Adipocyte (in vitro differentiated cells): ENCODE measurements around the gene SLC25A1.

ENCODE experiments used
- DNase-seq: peaks from one replicate; pipeline ENCODE4 v3.0.0-alpha.2; 2015; ENCODE audit warnings: low read depth
- H3K27me3 ChIP-seq: replicated peaks from 2 replicates; pipeline ENCODE4 v1.7.0; 2013; ENCODE audit warnings: mild to moderate bottlenecking, low read length, moderate library complexity; ENCODE audit not compliant: control insufficient read depth, insufficient read depth
- H3K36me3 ChIP-seq: 2 replicates; pipeline ENCODE4 v1.7.0; 2013; ENCODE audit warnings: low read length, mild to moderate bottlenecking, moderate library complexity; ENCODE audit not compliant: control insufficient read depth, insufficient read depth, severe bottlenecking
- H3K4me1 ChIP-seq: 2 replicates; pipeline ENCODE4 v1.7.0; 2013; ENCODE audit warnings: mild to moderate bottlenecking, low read length, moderate library complexity; ENCODE audit not compliant: control insufficient read depth, insufficient read depth
- H3K4me3 ChIP-seq: 2 replicates; pipeline ENCODE4 v1.7.0; 2013; ENCODE audit warnings: mild to moderate bottlenecking, low read length, moderate library complexity
- H3K9ac ChIP-seq: 2 replicates; pipeline ENCODE4 v1.7.0; 2013; ENCODE audit warnings: mild to moderate bottlenecking, low read length, moderate library complexity
- H3K9me3 ChIP-seq: 2 replicates; pipeline ENCODE4 v1.7.0; 2013; ENCODE audit warnings: mild to moderate bottlenecking, low read length, moderate library complexity; ENCODE audit not compliant: control insufficient read depth

The SLC25A1 gene

DNA sequence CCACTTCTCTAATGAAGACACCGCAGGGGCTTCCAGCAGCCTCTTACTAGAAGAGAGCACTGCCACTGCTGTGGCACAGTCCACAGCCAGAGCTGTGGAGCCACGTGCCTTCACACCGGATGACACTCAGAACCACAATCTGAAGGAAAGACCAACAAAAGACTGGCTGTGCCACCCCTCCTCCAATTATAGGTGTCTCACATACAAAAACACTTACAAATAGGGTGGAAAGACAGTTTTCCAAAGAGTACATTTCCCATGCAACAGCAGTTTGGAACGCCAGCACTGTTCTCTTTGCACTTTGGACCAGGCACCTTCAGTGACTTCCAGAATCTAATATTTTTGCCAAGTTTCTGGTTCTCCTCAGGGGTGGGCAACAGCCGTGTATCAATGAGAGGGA is 38.0 kb upstream of the SLC25A1 start:
- peaks cover 13% of the 10 kb centered on the region for H3K4me1 ChIP-seq
- H3K27me3 ChIP-seq, result no peaks in the 10 kb centered on the region
- DNase-seq, result no peak
- no peaks in the 10 kb centered on the region for H3K9me3 ChIP-seq
- no peak overlapping the region for H3K4me3 ChIP-seq
- peaks cover 55% of the 10 kb centered on the region for H3K36me3 ChIP-seq
- no peak overlapping the region for H3K9ac ChIP-seq

DNA sequence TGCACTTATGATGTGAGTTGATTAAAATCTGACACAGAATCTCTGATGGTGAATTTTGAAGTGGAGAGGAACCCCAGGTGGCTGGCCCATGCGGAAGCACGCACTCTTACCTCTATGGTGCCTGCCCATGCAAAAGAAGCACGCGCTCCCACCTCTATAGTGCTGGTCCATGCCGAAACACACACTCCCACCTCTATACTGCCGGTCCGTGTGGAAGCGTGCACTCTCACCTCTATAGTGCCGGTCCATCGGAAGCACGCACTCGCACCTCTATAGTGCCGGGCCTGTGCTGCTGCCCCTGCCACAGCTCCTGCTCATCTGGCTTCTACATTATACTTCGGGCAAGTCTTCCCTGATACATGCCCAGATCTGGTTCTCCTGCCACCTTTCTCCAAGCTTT is 36.8 kb upstream of the SLC25A1 start:
- Histone ChIP-seq H3K9ac (no peak overlapping the region), H3K27me3 (no peaks in the 10 kb centered on the region), H3K4me1 (peaks cover 13% of the 10 kb centered on the region), H3K9me3 (peaks cover 2% of the 10 kb centered on the region), H3K36me3 (peaks cover 52% of the 10 kb centered on the region), H3K4me3 (no peak overlapping the region)
- no peak for DNase-seq

- H3K4me3 ChIP-seq, result no peak overlapping the region
- DNase-seq, result no peak
- H3K4me1 ChIP-seq, result peaks cover 13% of the 10 kb centered on the region
- H3K36me3 ChIP-seq, result peaks cover 55% of the 10 kb centered on the region
- H3K9me3 ChIP-seq, result peaks cover 2% of the 10 kb centered on the region
- H3K27me3 ChIP-seq, result no peaks in the 10 kb centered on the region
- H3K9ac ChIP-seq, result no peak overlapping the region
Measured at GRCh38 chr22:19214078-19214473, 35.5 kb upstream of the SLC25A1 start.

- peaks cover 60% of the 10 kb centered on the region for H3K36me3 ChIP-seq
- peaks cover 9% of the 10 kb centered on the region for H3K4me1 ChIP-seq
- H3K4me3 ChIP-seq, result no peak overlapping the region
- H3K27me3 ChIP-seq, result no peaks in the 10 kb centered on the region
- no peak overlapping the region for H3K9ac ChIP-seq
- DNase-seq, result no peak
- peaks cover 2% of the 10 kb centered on the region for H3K9me3 ChIP-seq
Measured at GRCh38 chr22:19213442-19214077, 35.0 kb upstream of the SLC25A1 start.

GRCh38 chr22:19213001-19213400 is 34.5 kb upstream of the SLC25A1 start:
- Histone ChIP-seq H3K27me3 (no peaks in the 10 kb centered on the region), H3K36me3 (peaks cover 65% of the 10 kb centered on the region), H3K9ac (no peak overlapping the region), H3K9me3 (peaks cover 2% of the 10 kb centered on the region), H3K4me1 (peaks cover 3% of the 10 kb centered on the region), H3K4me3 (no peak overlapping the region)
- no peak for DNase-seq

- Histone ChIP-seq H3K9me3 (peaks cover 2% of the 10 kb centered on the region), H3K9ac (no peak overlapping the region), H3K4me3 (no peak overlapping the region), H3K27me3 (no peaks in the 10 kb centered on the region), H3K36me3 (peaks cover 71% of the 10 kb centered on the region), H3K4me1 (no peaks in the 10 kb centered on the region)
- DNase-seq, result no peak
Measured at GRCh38 chr22:19212302-19212870, 33.9 kb upstream of the SLC25A1 start.

DNA sequence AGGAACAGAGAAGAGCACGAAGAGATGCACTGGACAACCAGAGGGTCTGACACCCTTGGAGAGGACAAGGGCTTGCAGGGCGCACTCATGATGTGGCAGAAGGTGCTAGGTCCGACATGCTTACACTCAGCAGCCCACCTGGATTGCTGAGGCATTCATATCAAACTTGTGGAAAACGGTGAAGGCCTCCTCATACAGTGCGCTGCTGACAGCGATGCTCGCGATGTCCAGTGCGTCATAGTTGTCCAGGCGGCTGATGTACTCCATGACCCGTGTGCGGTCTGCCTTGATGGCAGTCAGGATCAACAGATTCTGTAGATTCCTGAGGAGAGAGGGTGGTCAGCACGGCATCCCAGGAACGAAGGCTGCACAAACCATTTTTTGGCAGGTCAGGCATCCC is 31.7 kb upstream of the SLC25A1 start:
- H3K27me3 ChIP-seq, result no peaks in the 10 kb centered on the region
- H3K36me3 ChIP-seq, result peaks cover 64% of the 10 kb centered on the region
- no peak overlapping the region for H3K9ac ChIP-seq
- H3K9me3 ChIP-seq, result peaks cover 2% of the 10 kb centered on the region
- no peak for DNase-seq
- H3K4me3 ChIP-seq, result no peak overlapping the region
- H3K4me1 ChIP-seq, result no peaks in the 10 kb centered on the region

DNA sequence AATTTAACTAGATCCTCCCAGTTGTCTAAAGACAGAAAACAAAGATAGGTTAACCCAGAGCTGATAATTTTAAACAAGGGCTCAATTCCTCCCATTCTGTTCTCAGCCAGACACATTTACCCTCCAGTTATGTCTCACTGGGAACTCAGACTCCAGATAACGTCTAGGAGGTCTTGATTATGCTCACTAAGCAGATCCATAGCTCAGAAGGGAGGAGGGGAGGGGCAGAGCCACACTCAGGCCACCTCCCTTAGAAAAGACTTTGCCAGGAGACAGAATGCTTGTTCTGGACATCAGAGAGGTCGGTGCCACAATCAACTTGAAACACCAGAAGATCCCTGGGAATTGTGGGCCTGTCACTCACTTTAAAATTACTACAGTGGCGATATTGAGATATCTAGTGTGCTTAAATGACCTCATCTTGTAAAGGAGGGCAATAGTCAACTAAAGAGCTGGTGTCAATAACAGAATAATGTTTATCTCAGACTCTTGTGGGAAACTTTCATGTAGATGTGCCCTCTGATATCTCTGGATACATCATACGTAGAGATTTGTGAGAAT is 29.8 kb upstream of the SLC25A1 start:
- H3K9me3 ChIP-seq, result peaks cover 2% of the 10 kb centered on the region
- no peak overlapping the region for H3K4me3 ChIP-seq
- H3K36me3 ChIP-seq, result peaks cover 53% of the 10 kb centered on the region
- no peaks in the 10 kb centered on the region for H3K27me3 ChIP-seq
- peaks cover 3% of the 10 kb centered on the region for H3K4me1 ChIP-seq
- no peak overlapping the region for H3K9ac ChIP-seq
- DNase-seq, result no peak

DNA sequence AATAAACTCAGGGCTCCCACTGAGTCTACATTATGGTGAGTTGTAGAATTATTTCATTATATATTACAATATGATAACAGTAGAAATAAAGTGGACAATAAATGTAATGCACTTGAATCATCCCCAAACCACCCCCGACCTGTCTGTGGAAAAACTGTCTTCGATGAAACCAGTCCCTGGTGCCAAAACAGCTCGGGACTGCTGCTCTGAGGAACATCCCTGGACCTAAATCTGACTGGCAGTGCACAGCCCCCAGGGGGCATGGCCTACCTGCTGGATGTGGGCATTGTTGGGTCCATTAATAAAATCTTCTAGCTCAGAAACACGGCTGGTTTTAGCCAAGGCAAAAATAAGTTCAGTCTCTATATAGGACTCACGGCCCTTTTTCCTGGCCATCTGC is 29.3 kb upstream of the SLC25A1 start:
- H3K27me3 ChIP-seq, result no peaks in the 10 kb centered on the region

DNA sequence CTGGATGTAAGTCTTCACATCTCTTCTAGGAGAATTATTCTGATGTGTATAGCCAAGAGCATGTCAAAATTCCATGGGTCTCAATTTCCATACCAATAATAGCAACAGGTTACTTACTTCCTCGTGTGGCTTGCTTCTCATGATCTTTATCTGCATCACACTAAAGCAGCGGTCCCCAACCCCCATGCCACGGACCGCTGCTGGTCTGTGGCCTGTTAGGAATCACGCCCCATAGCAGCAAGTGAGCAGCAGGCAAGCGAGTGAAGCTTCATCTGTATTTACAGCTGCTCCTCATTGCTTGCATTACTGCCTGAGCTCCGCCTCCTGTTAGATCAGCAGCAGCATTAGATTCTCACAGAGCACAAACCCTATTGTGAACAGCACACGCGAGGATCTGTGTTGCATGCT is 28.9 kb upstream of the SLC25A1 start:
- Histone ChIP-seq H3K9me3 (peaks cover 2% of the 10 kb centered on the region), H3K9ac (no peak overlapping the region), H3K4me3 (no peak overlapping the region), H3K36me3 (peaks cover 48% of the 10 kb centered on the region), H3K27me3 (no peaks in the 10 kb centered on the region), H3K4me1 (peaks cover 3% of the 10 kb centered on the region)
- no peak for DNase-seq

More for the DNA sequence above, 29.3 kb upstream of the SLC25A1 start:
- no peak overlapping the region for H3K9ac ChIP-seq
- H3K4me3 ChIP-seq, result no peak overlapping the region
- peaks cover 2% of the 10 kb centered on the region for H3K9me3 ChIP-seq
- peaks cover 3% of the 10 kb centered on the region for H3K4me1 ChIP-seq
- DNase-seq, result no peak
- H3K36me3 ChIP-seq, result peaks cover 48% of the 10 kb centered on the region

- Histone ChIP-seq H3K9me3 (peaks cover 2% of the 10 kb centered on the region), H3K4me1 (peaks cover 3% of the 10 kb centered on the region), H3K27me3 (no peaks in the 10 kb centered on the region), H3K9ac (no peak overlapping the region), H3K4me3 (no peak overlapping the region), H3K36me3 (peaks cover 56% of the 10 kb centered on the region)
- no peak for DNase-seq
Measured at GRCh38 chr22:19206287-19206686, 27.8 kb upstream of the SLC25A1 start.
